ENCODE data around the gene RYR2. TPM values are rescaled to one million over a fixed set of nuclear protein-coding genes. Genes with fewer than 3 reads are reported as not detected.

RYR2 gene
- total RNA-seq, 2 donors from 2014 or later, result 0.15 to 0.26 TPM

GRCh38 chr1:237471956-237472355, 430.0 kb downstream of the RYR2 start:
- ATAC-seq (replicated peaks), result no peak
- no peak overlapping the region for H3K4me3 Mint-ChIP-seq

DNA sequence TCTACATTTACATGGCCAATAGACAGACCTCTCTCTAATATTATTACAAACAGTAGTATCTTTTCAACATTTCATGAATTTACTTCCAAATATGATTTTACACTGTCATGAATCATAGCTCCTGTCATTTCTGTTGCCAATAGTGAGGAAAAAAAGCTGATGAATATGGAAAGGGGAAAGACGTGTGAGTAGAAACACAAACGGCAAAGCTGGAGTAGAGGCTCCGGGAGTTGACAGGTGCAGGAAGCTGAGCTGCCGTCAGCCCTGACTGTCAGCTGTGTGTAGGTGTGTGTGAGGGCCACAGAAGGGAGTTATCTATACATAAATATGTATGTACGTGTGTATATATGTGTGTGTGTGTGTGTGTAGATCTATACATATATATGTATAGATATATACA, 431.9 kb downstream of the RYR2 start:
- H3K27ac Mint-ChIP-seq, result no peak overlapping the region
- H3K9me3 Mint-ChIP-seq, result no peaks in the 10 kb centered on the region
- no peaks in the 10 kb centered on the region for H3K36me3 Mint-ChIP-seq (ENCODE audit: low read depth)
- no peak for ATAC-seq (replicated peaks)
- H3K27me3 Mint-ChIP-seq, result peaks cover 4% of the 10 kb centered on the region
- no peaks in the 10 kb centered on the region for H3K4me1 Mint-ChIP-seq
- H3K4me3 Mint-ChIP-seq, result no peak overlapping the region

More at GRCh38 chr1:237471956-237472355, 430.0 kb downstream of the RYR2 start:
- H3K27ac Mint-ChIP-seq, result no peak overlapping the region
- no peaks in the 10 kb centered on the region for H3K4me1 Mint-ChIP-seq
- no peaks in the 10 kb centered on the region for H3K36me3 Mint-ChIP-seq (ENCODE audit: low read depth)
- H3K9me3 Mint-ChIP-seq, result no peaks in the 10 kb centered on the region
- H3K27me3 Mint-ChIP-seq, result peaks cover 8% of the 10 kb centered on the region

GRCh38 chr1:237478082-237478481, 436.1 kb downstream of the RYR2 start:
- no peaks in the 10 kb centered on the region for H3K36me3 Mint-ChIP-seq (ENCODE audit: low read depth)
- H3K27ac Mint-ChIP-seq, result no peak overlapping the region
- H3K27me3 Mint-ChIP-seq, result peaks cover 10% of the 10 kb centered on the region
- ATAC-seq (replicated peaks), result no peak
- H3K4me3 Mint-ChIP-seq, result no peak overlapping the region
- H3K9me3 Mint-ChIP-seq, result peaks cover 2% of the 10 kb centered on the region
- H3K4me1 Mint-ChIP-seq, result no peaks in the 10 kb centered on the region

GRCh38 chr1:237478842-237479241, 436.9 kb downstream of the RYR2 start:
- no peak for ATAC-seq (replicated peaks)
- H3K9me3 Mint-ChIP-seq, result peaks cover 3% of the 10 kb centered on the region

DNA sequence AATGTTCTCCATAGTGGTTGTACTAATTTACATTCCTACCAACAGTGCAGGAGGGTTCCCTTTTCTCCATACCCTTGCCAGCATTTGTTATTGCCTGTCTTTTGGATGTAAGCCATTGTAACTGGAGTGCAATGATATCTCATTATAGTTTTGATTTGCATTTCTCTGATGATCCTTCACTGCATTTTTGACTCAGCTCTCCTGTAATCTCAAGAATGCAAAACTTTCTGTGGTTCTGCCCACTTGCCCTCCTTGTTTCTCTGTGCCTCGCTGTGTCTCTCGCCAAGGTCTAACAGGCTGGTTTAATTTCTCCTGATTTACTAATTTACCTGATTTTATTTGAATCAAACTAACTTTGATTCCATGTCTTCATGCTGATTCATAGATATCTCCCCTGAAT, 440.8 kb downstream of the RYR2 start:
- no peaks in the 10 kb centered on the region for H3K4me1 Mint-ChIP-seq
- peaks cover 3% of the 10 kb centered on the region for H3K9me3 Mint-ChIP-seq
- ATAC-seq (replicated peaks), result no peak
- no peak overlapping the region for H3K4me3 Mint-ChIP-seq
- no peak overlapping the region for H3K27ac Mint-ChIP-seq
- peaks cover 16% of the 10 kb centered on the region for H3K27me3 Mint-ChIP-seq
- no peaks in the 10 kb centered on the region for H3K36me3 Mint-ChIP-seq (ENCODE audit: low read depth)

More at GRCh38 chr1:237478842-237479241, 436.9 kb downstream of the RYR2 start:
- Mint-ChIP-seq H3K27me3 (peaks cover 11% of the 10 kb centered on the region), H3K36me3 (ENCODE audit: low read depth) (no peaks in the 10 kb centered on the region), H3K4me1 (no peaks in the 10 kb centered on the region), H3K27ac (no peak overlapping the region), H3K4me3 (no peak overlapping the region)

GRCh38 chr1:237492359-237492758, 450.4 kb downstream of the RYR2 start:
- H3K36me3 Mint-ChIP-seq (ENCODE audit: low read depth), result no peaks in the 10 kb centered on the region
- H3K27ac Mint-ChIP-seq, result no peak overlapping the region
- H3K4me1 Mint-ChIP-seq, result no peaks in the 10 kb centered on the region
- no peak for ATAC-seq (replicated peaks)
- H3K4me3 Mint-ChIP-seq, result no peak overlapping the region
- no peaks in the 10 kb centered on the region for H3K9me3 Mint-ChIP-seq
- peaks cover 16% of the 10 kb centered on the region for H3K27me3 Mint-ChIP-seq

DNA sequence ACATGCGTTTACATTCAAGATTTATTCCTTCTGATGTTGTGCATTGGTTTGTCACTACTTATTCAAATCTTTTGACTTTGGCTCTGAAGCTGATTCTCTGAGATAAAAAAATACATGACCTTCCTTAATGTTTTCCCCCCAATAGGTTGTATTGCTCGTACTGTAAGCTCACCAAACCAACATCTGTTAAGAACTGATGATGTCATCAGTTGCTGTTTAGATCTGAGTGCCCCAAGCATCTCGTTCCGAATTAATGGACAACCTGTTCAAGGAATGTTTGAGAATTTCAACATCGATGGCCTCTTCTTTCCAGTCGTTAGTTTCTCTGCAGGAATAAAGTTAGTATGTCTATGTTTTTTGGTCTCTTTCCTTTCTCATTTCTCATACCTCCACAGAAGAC, 458.6 kb downstream of the RYR2 start:
- Mint-ChIP-seq H3K4me1 (no peaks in the 10 kb centered on the region), H3K4me3 (no peak overlapping the region), H3K36me3 (ENCODE audit: low read depth) (no peaks in the 10 kb centered on the region), H3K27me3 (peaks cover 24% of the 10 kb centered on the region), H3K27ac (no peak overlapping the region), H3K9me3 (no peaks in the 10 kb centered on the region)
- no peak for ATAC-seq (replicated peaks)

DNA sequence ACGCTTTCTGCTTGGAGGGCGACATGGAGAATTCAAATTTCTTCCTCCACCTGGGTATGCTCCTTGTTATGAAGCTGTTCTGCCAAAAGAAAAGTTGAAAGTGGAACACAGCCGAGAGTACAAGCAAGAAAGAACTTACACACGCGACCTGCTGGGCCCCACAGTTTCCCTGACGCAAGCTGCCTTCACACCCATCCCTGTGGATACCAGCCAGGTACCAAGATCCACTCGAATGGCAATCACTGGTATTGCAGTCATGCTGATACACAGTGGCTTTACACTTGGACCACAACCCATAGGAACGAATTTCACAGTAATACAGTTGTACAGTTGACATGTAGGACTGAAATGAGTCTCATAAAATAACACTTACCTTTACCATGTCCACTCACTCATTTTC, 461.3 kb downstream of the RYR2 start:
- Mint-ChIP-seq H3K4me1 (no peaks in the 10 kb centered on the region), H3K9me3 (no peaks in the 10 kb centered on the region), H3K4me3 (no peak overlapping the region), H3K36me3 (ENCODE audit: low read depth) (no peaks in the 10 kb centered on the region), H3K27me3 (peaks cover 21% of the 10 kb centered on the region), H3K27ac (no peak overlapping the region)
- ATAC-seq (replicated peaks), result no peak

- no peak overlapping the region for H3K4me3 Mint-ChIP-seq
- peaks cover 21% of the 10 kb centered on the region for H3K27me3 Mint-ChIP-seq
- no peak overlapping the region for H3K27ac Mint-ChIP-seq
- H3K36me3 Mint-ChIP-seq (ENCODE audit: low read depth), result no peaks in the 10 kb centered on the region
- ATAC-seq (replicated peaks), result peak; percentile 80
- H3K9me3 Mint-ChIP-seq, result no peaks in the 10 kb centered on the region
- H3K4me1 Mint-ChIP-seq, result no peaks in the 10 kb centered on the region
These were observed 465.0 kb downstream of the RYR2 start for GRCh38 chr1:237507005-237507404.

DNA sequence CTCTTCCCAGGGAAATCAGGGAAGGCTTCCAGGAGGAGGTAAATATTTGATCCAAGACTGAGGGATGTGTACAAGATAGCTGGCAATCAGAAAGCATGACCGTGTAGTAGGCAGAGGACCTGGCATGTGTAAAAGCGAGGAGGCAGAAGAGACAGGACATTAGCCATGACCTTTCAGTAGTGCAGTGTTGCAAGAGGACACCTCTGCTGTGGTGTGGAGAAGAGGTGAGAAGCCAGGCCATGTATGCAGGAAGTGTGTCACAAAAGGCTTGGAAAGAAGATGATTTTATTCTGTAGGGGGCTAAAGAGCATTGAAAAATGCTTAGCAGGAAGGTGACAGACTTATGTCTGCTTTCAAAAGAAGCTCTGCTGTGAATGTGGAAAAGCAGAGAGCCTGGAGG, 467.8 kb downstream of the RYR2 start:
- H3K4me1 Mint-ChIP-seq, result no peaks in the 10 kb centered on the region
- no peak for ATAC-seq (replicated peaks)
- H3K9me3 Mint-ChIP-seq, result no peaks in the 10 kb centered on the region
- peaks cover 15% of the 10 kb centered on the region for H3K27me3 Mint-ChIP-seq
- H3K27ac Mint-ChIP-seq, result no peak overlapping the region
- no peaks in the 10 kb centered on the region for H3K36me3 Mint-ChIP-seq (ENCODE audit: low read depth)
- no peak overlapping the region for H3K4me3 Mint-ChIP-seq

DNA sequence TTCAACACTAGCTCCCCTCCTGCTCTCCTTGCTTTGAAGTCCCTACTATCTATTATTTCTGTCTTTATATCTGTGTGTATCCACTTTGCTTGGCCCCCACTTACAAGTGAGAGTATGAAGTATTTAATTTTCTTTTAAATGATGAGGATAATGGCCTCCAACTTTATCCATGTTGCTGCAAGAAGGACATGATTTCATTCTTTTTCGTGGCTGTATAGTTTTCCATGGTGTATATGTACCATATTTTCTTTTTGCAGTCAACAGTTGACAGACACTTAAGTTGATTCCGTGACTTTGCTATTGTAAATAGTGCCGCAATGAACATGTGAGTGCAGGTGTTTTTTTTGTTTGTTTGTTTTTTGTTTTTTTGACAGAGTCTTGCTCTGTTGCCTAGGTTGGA, 483.1 kb downstream of the RYR2 start:
- no peak overlapping the region for H3K27ac Mint-ChIP-seq
- peaks cover 4% of the 10 kb centered on the region for H3K27me3 Mint-ChIP-seq
- H3K4me3 Mint-ChIP-seq, result no peak overlapping the region
- no peaks in the 10 kb centered on the region for H3K36me3 Mint-ChIP-seq (ENCODE audit: low read depth)
- no peak for ATAC-seq (replicated peaks)
- H3K4me1 Mint-ChIP-seq, result no peaks in the 10 kb centered on the region
- peaks cover 12% of the 10 kb centered on the region for H3K9me3 Mint-ChIP-seq

- Mint-ChIP-seq H3K36me3 (ENCODE audit: low read depth) (no peaks in the 10 kb centered on the region), H3K4me3 (no peak overlapping the region), H3K27ac (no peak overlapping the region), H3K9me3 (peaks cover 12% of the 10 kb centered on the region), H3K4me1 (no peaks in the 10 kb centered on the region), H3K27me3 (peaks cover 5% of the 10 kb centered on the region)
- no peak for ATAC-seq (replicated peaks)
These were observed 485.8 kb downstream of the RYR2 start for GRCh38 chr1:237527761-237528160.

GRCh38 chr1:237528545-237528944, 486.6 kb downstream of the RYR2 start:
- H3K4me3 Mint-ChIP-seq, result no peak overlapping the region

GRCh38 chr1:237539055-237539454, 497.1 kb downstream of the RYR2 start:
- no peak for ATAC-seq (replicated peaks)
- Mint-ChIP-seq H3K9me3 (no peaks in the 10 kb centered on the region), H3K27ac (no peak overlapping the region), H3K4me1 (no peaks in the 10 kb centered on the region), H3K4me3 (no peak overlapping the region), H3K36me3 (ENCODE audit: low read depth) (no peaks in the 10 kb centered on the region), H3K27me3 (no peaks in the 10 kb centered on the region)

More at GRCh38 chr1:237528545-237528944, 486.6 kb downstream of the RYR2 start:
- ATAC-seq (replicated peaks), result no peak
- Mint-ChIP-seq H3K9me3 (peaks cover 12% of the 10 kb centered on the region), H3K4me1 (no peaks in the 10 kb centered on the region), H3K36me3 (ENCODE audit: low read depth) (no peaks in the 10 kb centered on the region), H3K27me3 (peaks cover 7% of the 10 kb centered on the region), H3K27ac (no peak overlapping the region)

GRCh38 chr1:237542525-237543418, 500.8 kb downstream of the RYR2 start:
- Mint-ChIP-seq H3K27ac (no peak overlapping the region), H3K36me3 (ENCODE audit: low read depth) (no peaks in the 10 kb centered on the region), H3K27me3 (peaks cover 4% of the 10 kb centered on the region), H3K9me3 (no peaks in the 10 kb centered on the region), H3K4me1 (no peaks in the 10 kb centered on the region), H3K4me3 (no peak overlapping the region)
- ATAC-seq (replicated peaks), result no peak
